Muscle of back (tissue), 13 donors: ENCODE measurements around the gene BOD1L1. TPM values are rescaled to one million over a fixed set of nuclear protein-coding genes. Genes with fewer than 3 reads are reported as not detected.

Source experiments
- DNase-seq, 3 donors: peaks; one replicate each; pipeline versions ENCODE4 v3.0.0 to v3.0.0-alpha.2; 2013
- long read RNA-seq, 9 donors: transcript quantifications; one replicate each; lab custom pipeline, GENCODE V29; 2026
- polyA plus RNA-seq, 10 donors: library from polyadenylated mRNA; unstranded; fragments of 120-200 nt; gene quantifications; one replicate each; pipeline ENCODE4 v1.2.1, GENCODE V29; 2013; ENCODE audit not compliant: insufficient read length in 10 of 10

Gene BOD1L1
- 10 to 100 TPM; 27.8 to 43.2 (median 35.0) TPM for polyA plus RNA-seq
- long read RNA-seq, donor 1: 0 reads
- long read RNA-seq, donor 2: 0 reads
- long read RNA-seq, donor 3: 0 reads
- long read RNA-seq, donor 4: 0 reads
- long read RNA-seq, donor 5: 0 reads
- long read RNA-seq, donor 6: 0 reads
- long read RNA-seq, donor 7: 0 reads
- long read RNA-seq, donor 8: 0 reads
- long read RNA-seq, donor 9: 0 reads

DNA sequence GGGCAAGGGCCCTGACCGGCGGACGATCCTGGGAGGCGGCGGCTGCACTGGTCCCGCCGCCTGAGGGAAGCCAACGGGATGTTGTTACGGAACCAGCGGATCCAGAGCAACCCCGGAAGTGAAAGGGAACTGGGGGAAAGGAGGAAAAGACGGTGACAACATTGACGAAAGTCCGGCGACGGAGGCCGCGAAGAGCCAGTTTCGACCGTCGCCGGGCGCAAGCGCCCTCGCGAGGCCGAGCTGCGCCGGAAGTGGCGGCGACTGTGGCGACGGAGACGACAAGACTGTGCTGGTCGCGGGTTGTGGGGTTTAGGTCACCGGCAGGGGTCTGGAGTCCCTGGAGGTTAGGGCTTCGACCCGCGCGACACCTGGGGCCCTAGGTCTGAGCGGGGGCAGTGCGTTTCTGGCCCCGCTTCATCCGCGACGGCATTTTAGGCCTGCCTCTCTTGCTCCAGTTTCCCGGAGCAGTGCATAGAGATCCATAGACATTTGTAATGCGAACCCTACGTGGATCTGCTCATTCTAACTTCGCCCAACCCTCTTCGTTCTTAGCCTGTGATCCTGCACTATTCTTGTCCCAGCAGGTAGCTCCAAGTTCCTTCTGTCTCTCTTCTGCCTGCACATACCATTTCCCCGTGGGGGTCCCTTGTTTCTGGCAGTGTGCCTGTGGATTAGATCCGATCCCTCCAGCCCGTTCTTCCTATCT is at the start of gene BOD1L1:
TSS of gene BOD1L1 (minus strand) at position 120 of the 706 bp plus-strand sequence. CDS start 138 bp downstream, outside the sequence.
- peak; percentile 93 to 98 (median 96) for DNase-seq

DNA sequence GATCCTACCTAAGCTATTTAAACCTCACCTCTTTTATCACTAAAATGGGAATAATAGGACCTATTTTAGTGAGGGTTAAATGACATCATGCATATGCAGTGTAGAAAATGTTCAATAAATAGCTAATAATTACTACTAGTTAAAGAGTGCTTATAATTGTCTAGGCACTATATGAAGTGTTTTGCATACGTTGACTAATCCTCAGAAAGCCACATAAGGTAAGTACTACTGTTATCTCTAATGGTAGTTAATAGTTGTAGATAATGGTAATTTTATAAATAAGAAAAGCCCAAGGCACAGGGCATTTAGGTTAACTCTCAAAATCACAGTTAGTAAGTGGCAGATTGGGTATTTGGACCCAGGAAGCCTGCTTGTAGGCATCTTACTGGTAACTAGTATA is 47.4 kb upstream of the BOD1L1 start:
- no peak for DNase-seq

DNA sequence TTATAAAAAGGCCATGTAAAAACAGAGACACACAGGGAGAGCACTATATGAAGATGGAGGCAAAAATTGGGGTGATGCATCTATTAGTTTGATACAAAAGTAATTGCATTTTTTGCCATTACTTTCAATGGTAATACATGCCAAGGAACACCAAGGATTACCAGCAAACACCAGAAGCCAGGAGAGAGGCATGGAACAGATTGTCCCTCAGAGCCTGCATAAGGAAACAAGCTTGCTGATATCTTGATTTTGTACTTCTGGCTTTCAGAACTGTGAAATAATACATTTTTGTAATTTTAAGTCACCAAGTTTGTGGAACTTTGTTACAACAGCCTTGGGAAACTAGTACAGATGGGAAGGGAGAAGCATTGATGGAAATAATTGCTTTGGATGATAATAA is 45.6 kb upstream of the BOD1L1 start:
- DNase-seq: no peak

DNA sequence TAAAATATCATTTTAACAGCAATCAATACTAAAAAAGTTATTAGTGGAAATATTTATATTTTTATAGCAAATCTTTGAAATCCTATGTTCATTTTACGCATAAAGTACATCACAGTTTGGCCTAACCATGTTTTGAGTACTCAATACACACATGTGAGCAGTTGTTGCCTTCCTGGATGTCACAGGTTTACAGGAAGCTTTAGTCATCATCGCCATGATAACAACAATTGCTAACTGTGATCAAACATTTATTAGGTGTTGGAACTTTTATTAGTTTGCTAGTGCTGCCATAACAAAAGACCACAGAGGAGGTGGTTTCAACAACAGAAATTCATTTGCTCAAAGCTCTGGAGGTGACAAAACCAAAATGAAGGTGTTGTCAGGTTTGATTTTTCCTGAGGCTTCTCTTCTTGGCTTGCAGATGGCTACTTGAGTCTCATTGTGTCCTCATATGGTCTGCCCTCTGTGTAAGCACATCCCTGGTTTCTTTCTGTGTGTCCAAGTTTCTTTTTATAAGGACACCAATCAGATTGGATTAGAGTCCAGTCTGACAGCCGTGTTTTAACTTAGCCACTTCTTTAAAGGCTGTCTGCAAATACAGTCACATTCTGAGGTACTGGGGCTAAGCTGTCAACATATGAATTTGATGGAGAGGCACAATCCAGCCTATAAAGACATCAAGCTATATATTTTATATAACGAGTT is 43.1 kb upstream of the BOD1L1 start:
- no peak for DNase-seq

DNA sequence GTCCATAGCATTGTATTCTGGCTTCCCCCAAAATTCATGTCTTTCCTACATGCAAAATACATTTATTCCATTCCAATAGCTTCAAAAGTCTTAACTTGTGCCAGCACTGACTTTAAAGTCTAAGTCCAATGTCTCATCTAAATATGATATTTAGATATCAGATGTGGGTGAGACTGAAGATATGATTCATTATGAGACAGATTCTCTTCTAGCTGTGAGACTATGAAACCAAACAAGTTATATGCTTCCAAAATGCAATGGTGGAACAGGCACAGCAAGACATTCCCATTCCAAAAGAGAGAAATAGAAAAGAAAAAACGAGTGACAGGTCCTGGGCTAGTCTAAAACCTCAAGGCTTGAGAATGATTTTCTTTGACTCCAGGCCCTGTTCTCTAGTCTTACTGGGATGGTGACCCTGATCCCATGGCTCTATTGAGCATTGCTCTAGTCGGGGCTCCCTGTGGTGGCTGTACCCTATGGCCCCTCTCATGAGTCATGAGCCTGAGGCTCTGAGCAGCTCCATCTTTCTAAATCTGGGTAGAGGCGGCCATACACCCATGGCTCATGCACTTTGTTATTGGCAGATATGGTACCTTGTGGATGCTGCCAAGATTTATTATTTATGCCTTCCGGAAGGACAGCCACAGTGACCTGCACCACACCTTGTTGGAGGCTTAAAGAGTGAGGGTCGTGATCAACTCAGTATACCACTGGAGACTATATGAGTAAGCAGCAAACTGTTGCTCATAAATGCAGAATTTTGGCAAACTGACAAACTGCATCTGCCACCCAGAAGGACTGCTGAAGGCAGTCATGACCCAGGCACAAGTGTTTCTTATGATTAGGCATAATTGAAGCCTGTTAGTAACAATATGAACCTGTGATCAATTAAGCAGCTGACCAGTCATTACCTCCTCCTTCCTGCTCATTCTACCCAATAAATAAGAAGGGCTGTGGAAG is 38.5 kb upstream of the BOD1L1 start:
- no peak for DNase-seq

DNA sequence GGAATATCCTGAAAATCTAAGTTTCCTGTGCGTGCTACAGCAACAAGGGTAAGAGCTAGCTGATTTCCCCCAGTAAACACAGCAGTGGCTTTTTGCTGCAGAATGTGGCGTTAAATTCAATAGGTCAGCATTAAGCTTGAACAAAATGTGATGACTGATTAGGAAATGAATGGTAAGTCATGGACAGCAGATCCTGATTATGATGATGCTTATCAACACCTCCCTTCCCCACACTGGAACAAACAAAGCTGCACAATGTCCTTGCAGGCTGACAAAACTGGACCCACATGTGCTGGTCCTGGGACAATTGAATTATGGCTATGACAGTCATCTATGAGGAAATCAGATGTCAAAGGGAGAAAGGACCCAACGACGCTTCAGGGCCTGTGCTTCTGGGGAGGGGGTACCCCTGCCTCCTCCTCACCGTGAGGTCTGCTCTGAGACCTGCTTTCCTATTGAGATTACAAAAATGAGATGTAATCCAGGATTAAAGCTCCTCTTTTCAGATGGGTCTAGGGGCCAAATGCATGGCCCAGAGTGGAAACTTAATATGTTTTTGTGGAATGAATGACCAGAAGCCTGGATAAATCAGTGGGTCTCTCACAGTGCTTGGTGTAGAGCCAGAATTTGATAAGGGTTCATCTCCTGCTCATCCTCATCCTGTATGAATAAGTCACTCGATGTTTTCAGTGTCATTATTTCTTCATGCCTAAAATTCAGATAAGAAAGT is 32.0 kb upstream of the BOD1L1 start:
- DNase-seq: no peak

DNA sequence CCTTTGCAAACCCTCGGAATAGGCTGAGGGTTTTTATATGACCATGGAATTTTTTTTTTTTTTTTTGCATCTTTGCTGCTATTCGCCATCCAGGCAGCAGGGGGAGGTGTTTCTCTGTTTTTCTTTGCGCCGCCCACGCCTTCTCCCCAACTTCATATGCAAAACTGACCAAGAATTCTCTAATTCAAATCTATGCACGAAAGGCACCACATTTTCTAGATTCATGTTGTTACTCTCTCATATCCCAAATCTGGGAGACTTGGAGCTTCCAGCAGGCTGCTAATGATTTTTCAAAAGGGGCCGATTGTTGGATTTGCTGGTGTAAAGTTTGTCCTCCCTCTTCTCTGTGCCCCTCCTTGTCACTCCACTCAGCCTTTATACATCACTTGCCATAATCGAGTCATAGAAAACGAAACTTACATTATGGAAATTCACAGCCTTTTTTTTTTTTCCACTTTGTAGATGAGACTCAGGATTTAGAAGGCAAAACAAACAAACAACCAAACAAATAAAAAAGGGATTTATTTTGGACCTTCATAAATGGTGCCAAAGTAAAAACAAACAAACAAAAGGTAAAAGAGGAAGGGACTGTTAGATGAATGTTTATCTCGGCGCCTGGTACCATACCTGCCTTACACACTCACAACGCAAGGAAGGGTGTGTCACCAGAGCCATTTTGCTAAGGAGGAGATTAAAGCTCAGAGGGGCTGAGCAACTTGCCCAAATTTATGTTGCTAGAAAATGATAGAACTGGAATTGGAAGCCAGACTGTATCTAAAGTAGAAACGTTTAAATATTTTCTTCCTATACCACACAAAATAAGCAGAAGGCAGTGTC is 29.3 kb upstream of the BOD1L1 start:
- peak; percentile 32 to 84 (median 72) for DNase-seq

DNA sequence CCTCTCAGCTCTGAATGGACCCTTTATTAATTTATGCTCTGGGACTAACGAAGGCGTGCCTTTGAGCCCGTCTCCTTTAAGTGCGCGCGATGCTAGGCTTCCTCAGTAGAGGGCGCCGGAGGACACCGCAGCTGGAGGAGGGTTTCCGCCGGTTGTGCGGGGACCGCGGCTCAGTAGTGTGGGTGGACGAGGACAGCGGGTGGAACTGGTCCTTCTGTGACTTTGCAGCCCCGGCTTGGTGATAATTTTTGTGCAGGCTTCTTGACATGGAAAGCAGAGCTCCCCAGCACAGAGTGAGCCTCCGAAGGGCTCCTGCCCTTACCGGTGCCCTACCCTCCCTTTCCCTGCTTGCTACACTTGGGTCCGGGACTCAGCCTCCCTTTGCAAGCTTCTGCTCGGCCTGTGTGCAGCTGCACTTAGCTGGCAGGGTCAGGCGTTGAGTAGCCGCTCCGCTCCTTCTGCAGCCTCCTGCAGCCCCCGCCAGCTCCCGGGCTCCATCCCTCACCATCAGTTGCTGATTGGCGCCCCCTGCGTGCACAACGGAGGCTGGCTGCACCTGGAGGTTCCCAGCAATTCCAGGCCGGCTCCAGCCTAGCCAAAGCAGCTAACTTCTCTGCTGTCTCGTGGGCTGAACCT is 26.8 kb upstream of the BOD1L1 start:
- DNase-seq: peak in 2 of 3 donors; percentile 68 to 87

DNA sequence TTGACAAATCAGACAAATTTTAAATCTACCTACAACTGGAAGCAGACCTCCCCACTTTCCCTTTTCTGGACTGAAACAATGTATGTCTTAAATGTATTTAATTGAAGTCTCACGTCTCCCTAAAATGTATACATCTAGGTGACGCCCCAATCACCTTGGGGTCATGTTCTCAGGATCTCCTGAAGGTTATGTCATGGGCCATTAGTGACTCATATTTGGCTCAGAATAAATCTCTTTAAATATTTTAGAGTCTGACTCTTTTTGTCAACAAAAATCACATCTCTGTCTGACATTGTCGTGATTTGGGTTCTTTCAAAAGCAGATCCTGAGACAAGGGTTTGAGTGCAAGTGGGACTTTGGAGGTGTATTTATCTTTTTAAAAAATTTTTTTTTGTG is 26.2 kb upstream of the BOD1L1 start:
- DNase-seq: no peak

DNA sequence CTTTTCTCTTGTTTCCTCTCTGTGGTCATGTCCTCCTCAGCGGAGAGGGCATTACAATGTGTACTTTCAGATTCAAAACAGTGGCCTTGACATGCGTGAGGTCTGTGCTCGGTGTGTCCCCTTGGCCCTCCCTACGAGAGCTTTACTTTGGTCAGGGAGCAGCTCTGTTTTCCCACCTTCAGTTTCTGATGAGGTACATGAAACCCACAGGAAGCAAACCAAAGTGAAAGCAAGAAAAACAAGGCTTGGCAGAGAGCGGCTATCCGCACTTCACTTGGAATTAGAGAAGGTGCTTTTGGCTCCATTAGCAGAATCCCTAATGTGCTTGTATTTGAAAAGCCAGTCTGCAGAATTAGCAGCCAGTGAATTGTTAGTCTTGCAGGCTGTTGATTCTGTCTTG is 19.5 kb upstream of the BOD1L1 start:
- DNase-seq: no peak

DNA sequence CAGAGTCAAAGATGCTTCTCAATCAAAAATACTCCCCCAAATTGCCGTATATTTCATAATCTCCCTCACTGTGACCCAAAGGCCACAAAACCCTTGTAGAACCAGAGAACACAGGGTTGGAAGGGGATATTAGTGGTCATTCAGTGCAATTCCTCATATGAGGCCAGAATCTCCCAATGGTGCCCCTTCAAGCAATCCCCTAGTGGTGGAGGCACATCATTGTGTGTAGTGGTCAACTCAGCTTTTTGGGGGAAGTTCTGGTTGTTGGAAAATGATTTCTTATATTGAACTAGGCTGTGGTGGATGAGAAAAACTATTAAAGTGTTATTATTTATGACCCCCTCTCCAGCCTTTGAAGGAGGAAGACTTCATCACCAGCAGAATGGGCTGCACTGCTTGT is 17.6 kb upstream of the BOD1L1 start:
- no peak for DNase-seq

DNA sequence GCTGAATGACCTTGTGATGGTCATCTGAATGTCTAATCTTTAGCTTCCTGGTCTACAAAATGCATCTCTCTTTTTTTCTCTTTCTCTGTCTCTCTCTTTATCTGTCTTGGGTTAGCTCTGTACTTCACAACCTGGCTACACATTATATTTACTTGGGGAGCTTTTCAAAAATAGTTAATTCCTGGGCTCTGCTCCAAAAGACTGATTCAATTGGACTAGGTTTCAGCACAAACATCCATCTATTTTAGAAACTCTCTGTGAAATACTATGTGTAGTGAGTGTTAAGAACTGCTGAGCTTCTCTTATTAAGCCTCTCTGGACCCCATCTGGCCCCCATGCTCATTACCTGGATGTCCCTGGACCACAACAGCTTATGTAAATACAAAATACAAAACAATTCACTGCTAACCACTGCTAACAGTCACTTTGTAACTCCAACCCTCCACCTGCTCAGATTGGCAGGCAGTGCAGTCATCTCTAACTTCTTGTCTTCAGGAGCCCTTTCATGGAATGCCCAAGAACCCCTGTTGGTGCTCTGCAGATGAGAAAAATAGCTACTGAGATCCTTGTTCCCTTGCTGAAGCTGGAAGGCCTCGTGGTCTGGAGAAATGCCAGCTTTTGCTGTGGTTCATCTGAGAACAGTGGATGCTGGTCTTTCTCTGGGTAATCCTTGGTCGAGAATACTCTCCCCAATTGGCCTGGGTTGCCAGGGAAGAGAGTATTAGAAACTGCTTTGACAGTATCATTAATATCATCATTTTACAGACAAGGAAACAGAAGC is 14.8 kb upstream of the BOD1L1 start:
- peak in 1 of 3 donors; percentile 35 for DNase-seq

DNA sequence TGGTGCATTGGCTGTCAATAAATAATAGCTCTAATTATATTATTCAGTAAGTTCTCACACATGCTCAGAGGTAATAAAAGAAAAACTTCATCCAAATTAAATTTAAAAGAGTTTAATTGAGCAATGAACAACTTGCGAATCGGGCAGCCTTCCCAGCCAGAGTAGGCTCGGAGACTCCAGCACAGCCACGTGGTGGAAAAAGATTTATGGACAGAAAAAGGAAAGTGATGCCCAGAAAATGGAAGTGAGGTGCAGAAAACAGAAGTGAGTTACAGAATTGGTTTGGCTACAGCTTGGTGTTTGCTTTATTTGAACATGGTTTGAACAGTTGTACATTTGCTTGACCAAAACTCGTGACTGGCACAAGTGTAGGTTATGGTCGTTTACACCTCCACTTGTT is 13.6 kb upstream of the BOD1L1 start:
- DNase-seq: peak in 1 of 3 donors; percentile 3

DNA sequence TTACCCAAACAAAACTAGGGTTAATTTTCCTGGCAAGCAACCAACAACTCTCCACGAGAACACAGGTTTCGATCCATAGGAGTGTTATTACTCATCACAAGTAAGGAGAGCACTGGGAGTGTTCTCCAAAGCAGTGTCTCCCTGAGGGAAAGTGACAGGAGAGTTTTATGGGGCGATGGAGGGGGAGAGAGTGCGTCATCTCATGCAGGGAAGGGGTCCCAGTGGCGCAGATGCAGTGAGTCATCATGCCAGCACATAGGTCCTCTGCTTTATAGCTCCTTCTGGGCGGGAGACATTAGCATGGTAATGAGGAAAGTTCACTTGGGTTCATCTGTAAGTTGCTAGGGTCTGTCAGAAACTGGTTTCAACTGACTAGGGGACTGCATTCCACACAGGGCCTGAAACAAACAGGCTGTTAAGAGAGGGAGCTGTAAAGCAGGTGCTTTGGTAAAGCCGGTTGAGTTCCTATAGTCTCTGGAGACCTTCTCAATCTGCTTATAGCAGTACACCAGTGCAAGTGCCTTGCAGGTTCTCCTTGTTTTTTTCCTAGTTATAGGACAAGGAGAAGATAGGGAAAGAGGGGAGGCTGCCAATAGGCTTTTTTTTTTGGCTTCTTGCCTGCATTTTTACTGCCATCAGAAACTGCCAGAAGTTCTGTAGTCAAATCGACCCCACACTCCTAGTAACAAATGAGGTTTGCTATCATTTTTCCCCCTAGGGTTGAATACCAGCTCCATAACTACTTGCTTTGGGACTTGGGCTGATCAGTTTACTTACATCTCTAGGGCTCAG is 12.8 kb upstream of the BOD1L1 start:
- DNase-seq: peak in 2 of 3 donors; percentile 4 to 59

DNA sequence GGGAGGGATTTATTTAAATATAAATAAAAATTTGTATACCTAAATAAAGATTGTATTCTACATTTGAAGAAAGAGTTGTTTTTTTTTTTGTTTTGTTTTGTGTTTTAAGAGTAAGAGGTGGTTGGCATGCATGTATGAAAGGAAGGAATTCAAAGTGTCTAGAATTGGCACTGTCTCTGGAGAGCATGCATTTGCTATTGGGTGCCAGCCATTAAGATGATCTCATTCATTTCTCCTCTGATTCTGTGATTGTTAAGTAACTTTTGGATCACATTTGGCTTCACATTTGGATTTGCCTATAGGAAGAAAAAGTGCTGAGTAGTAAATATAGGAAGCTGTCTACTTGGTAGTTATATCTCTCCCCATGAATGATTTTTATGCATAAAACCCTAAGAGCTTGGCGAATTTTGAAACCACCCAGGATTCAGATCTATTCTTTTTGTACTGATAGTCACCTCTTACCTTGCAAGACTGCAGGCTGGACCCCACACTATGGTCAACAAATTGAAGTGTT is 7.8 kb upstream of the BOD1L1 start:
- no peak for DNase-seq

DNA sequence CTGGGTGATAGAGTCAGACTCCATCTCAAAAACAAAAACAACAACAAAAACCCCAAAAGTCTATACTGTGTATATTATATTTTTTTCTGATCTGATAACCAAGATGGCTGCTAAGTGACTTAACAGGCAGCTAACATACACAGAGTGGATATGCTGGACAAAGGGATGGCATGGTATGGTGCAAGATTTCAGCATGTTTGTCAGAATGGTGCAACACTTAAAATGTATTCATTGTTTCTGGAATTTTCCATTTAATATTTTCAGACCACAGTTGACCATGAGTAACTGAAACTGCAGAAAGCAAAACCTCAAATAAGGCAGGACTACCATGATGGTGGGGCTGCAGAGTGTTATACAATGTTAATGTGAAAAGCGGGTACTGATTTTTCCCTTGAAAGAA is 6.1 kb upstream of the BOD1L1 start:
- DNase-seq: no peak

DNA sequence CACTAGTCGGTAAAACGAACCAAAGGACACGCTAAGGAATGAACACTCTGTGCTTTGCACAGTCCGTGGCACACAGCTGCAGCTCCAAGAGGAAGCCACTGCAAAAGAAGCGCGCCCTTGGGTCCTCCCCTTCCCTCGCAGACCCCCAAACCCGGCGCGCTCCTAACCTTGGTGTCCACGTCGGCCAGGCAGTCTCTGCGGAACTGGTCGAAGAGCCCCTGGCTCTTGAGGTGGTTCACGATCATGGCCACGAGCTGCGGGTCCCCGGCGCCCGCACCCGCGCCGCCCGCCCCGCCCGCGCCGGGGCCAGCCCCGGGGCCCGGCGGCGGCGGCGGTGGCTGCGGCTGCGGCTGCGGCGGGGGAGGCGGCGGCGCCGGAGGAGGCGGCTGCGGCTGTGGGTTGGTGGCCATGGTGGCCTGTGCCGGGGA is 333 bp downstream of the BOD1L1 start:
- DNase-seq: peak in 1 of 3 donors; percentile 48
